Fibroblast of skin of right quadriceps (primary cell): ENCODE data around the gene B4GALNT3.
"Not testable (repeated sequence)": the region's sequence is repeated elsewhere in the genome, so short reads cannot be mapped to it uniquely, and the experiment has no call there.

Experiments
- DNase-seq: peaks from one replicate; pipeline ENCODE4 v3.0.0-alpha.2; 2013

B4GALNT3 gene

GRCh38 chr12:561391-561705, 101.6 kb downstream of the B4GALNT3 start:
- DNase-seq, result no peak

- DNase-seq, result no peak
Observed at GRCh38 chr12:561908-562593, 102.3 kb downstream of the B4GALNT3 start.

- DNase-seq, result no peak
Observed at GRCh38 chr12:562634-563033, 102.9 kb downstream of the B4GALNT3 start.

- peak; percentile 73 for DNase-seq
Observed at GRCh38 chr12:563250-563781, 103.6 kb downstream of the B4GALNT3 start.

- no peak for DNase-seq
Observed at GRCh38 chr12:563787-564298, 104.1 kb downstream of the B4GALNT3 start.

GRCh38 chr12:565161-565560, 105.4 kb downstream of the B4GALNT3 start:
- DNase-seq, result no peak

- no peak for DNase-seq
Observed at GRCh38 chr12:565589-566105, 105.9 kb downstream of the B4GALNT3 start.

GRCh38 chr12:568486-568885, 108.7 kb downstream of the B4GALNT3 start:
- DNase-seq, result no peak

- DNase-seq, result no peak
Observed at GRCh38 chr12:569091-569676, 109.4 kb downstream of the B4GALNT3 start.

GRCh38 chr12:569803-570434, 110.2 kb downstream of the B4GALNT3 start:
- DNase-seq, result peak; percentile 79

GRCh38 chr12:570435-570920, 110.7 kb downstream of the B4GALNT3 start:
- DNase-seq, result peak; percentile 72

GRCh38 chr12:570921-571794, 111.4 kb downstream of the B4GALNT3 start:
- peak; percentile 69 for DNase-seq

- DNase-seq, result no peak
Observed at GRCh38 chr12:571795-572531, 112.2 kb downstream of the B4GALNT3 start.

- no peak for DNase-seq
Observed at GRCh38 chr12:572532-572899, 112.8 kb downstream of the B4GALNT3 start.

GRCh38 chr12:573232-573631, 113.5 kb downstream of the B4GALNT3 start:
- no peak for DNase-seq

GRCh38 chr12:574475-575128, 114.9 kb downstream of the B4GALNT3 start:
- DNase-seq, result peak; percentile 31

GRCh38 chr12:575129-575502, 115.4 kb downstream of the B4GALNT3 start:
- no peak for DNase-seq

- DNase-seq, result peak; percentile 68
Observed at GRCh38 chr12:575948-576614, 116.3 kb downstream of the B4GALNT3 start.

GRCh38 chr12:576615-577110, 116.9 kb downstream of the B4GALNT3 start:
- DNase-seq, result no peak

GRCh38 chr12:577994-578747, 118.4 kb downstream of the B4GALNT3 start:
- not testable (repeated sequence) for DNase-seq
